Measurements from ENCODE around the gene SPAG16. TPM values are rescaled to one million over a fixed set of nuclear protein-coding genes. Genes with fewer than 3 reads are reported as not detected.

The SPAG16 gene
- polyA plus RNA-seq, 2 of the 4 experiments (the other 2 are of a cell fraction) = 19.1 to 27.6 TPM

DNA sequence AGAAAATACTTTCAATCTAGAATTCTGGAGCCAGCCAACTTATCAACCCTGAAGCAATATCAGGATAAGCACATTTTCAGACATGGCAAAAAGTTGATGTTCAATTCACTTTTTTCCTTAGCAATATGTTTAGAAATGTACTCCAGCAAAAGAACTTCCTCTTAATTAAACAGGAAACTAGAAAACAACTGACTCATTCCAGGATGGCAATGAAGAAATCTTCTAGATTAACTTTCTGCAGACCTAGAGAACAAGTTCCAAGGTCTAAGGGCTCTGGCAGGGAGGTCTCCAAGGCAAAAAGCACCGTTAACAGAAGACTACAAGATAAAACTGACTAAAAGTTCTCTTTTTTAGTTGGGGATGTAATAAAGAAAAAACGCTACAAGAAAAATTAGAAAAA, 1057.4 kb downstream of the SPAG16 start:
- Histone ChIP-seq H3K4me1 (no peaks in the 10 kb centered on the region), H3K4me2 (no peak overlapping the region), H3K9me3 (no peaks in the 10 kb centered on the region), H3K4me3 (no peak overlapping the region), H3K27ac (no peak overlapping the region)
- ChIA-PET POLR2A (no interaction called here), CTCF (no interaction called here)
- no peak for TF ChIP-seq MAFK (IDR thresholded peaks at IDR 0.05; ENCODE audit: partially characterized antibody)
- TF ChIP-seq TP53 (CRISPR knock-in tag; IDR thresholded peaks at IDR 0.05) = no peak
- TF ChIP-seq CTCF (IDR thresholded peaks at IDR 0.05) = no peak
- no peak for TF ChIP-seq JUNB (IDR thresholded peaks at IDR 0.05)
- TF ChIP-seq EP300 (IDR thresholded peaks at IDR 0.05) = no peak
- no peak for TF ChIP-seq PBX3 (IDR thresholded peaks at IDR 0.05)
- TF ChIP-seq SMC3 (IDR thresholded peaks at IDR 0.05) = no peak
- TF ChIP-seq EHF (CRISPR knock-in tag; IDR thresholded peaks at IDR 0.05) = no peak
- no peak for TF ChIP-seq PHF8 (IDR thresholded peaks at IDR 0.05; ENCODE audit: borderline replicate concordance, low read depth)
- TF ChIP-seq RNF2 (IDR thresholded peaks at IDR 0.05; ENCODE audit: borderline replicate concordance, low read depth) = no peak
- TF ChIP-seq CHD4 (IDR thresholded peaks at IDR 0.05; ENCODE audit: borderline replicate concordance) = no peak
- TF ChIP-seq FOXS1 (CRISPR knock-in tag; IDR thresholded peaks at IDR 0.05) = no peak
- no peak for TF ChIP-seq JUN (IDR thresholded peaks at IDR 0.05)
- ATAC-seq = no peak
- no peak for DNase-seq (ENCODE audit: low read depth in 1 of 2, low spot score in 1 of 2)
- WGBS (ENCODE audit: missing lambda C conversion rate) = 4% methylated on average over 2 of the region's 2 CpGs
- no peak for FAIRE-seq

DNA sequence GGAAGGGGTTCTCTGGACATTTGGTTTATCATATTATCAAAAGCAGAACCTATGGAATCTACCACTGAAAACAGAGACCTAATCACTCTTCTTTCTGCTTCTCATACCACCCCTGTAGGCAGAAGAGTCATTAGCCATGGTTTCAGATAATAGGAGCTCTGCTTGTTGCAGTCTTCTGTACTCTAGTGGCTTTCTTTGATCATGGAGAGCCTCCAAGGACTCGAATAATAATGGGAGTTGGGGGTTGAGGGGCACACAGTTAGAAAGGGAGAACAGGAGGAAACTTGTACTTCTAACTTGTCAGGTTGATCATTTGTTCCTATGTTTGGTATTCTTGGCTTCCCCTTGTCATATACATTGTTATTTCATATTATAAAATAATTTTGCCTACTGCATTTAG, 1074.2 kb downstream of the SPAG16 start:
- Histone ChIP-seq H3K4me1 (no peaks in the 10 kb centered on the region), H3K9me3 (no peaks in the 10 kb centered on the region), H3K4me2 (no peak overlapping the region), H3K4me3 (no peak overlapping the region), H3K27ac (no peak overlapping the region)
- DNase-seq (ENCODE audit: low read depth in 1 of 2, low spot score in 1 of 2) (no peak), FAIRE-seq (no peak), ATAC-seq (no peak)
- WGBS (ENCODE audit: missing lambda C conversion rate) = 0% methylated on average over 1 of the region's 1 CpG
- POLR2A ChIA-PET = no interaction called here
- CTCF ChIA-PET = no interaction called here
- TF ChIP-seq SMC3 (IDR thresholded peaks at IDR 0.05) (no peak), RARB (CRISPR knock-in tag; IDR thresholded peaks at IDR 0.05) (no peak), REST (IDR thresholded peaks at IDR 0.05) (no peak), USF2 (IDR thresholded peaks at IDR 0.05) (no peak), EP300 (IDR thresholded peaks at IDR 0.05) (no peak), CTCF (IDR thresholded peaks at IDR 0.05) (no peak), NFE2L2 (conservative IDR thresholded peaks at IDR 0.05; ENCODE audit: low read length) (no peak), HOXB5 (CRISPR knock-in tag; IDR thresholded peaks at IDR 0.05) (no peak), FOSL2 (IDR thresholded peaks at IDR 0.05) (no peak), FOSL2 (CRISPR knock-in tag; IDR thresholded peaks at IDR 0.05) (no peak), BHLHE40 (IDR thresholded peaks at IDR 0.05; ENCODE audit: low read depth, low read length) (no peak), HES2 (IDR thresholded peaks at IDR 0.05) (no peak), CBX2 (IDR thresholded peaks at IDR 0.05; ENCODE audit: borderline replicate concordance, low read depth) (no peak), MAFK (IDR thresholded peaks at IDR 0.05; ENCODE audit: partially characterized antibody) (no peak), TFCP2L1 (CRISPR knock-in tag; IDR thresholded peaks at IDR 0.05) (no peak), POLR2A (IDR thresholded peaks at IDR 0.05; ENCODE audit: low read length) (no peak), POLR2AphosphoS2 (conservative IDR thresholded peaks at IDR 0.05; ENCODE audit: low read length) (no peak), HEYL (CRISPR knock-in tag; IDR thresholded peaks at IDR 0.05) (no peak)
- TF ChIP-seq, protein P1, sequence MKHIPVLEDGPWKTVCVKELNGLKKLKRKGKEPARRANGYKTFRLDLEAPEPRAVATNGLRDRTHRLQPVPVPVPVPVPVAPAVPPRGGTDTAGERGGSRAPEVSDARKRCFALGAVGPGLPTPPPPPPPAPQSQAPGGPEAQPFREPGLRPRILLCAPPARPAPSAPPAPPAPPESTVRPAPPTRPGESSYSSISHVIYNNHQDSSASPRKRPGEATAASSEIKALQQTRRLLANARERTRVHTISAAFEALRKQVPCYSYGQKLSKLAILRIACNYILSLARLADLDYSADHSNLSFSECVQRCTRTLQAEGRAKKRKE (CRISPR knock-in tag; IDR thresholded peaks at IDR 0.05; ENCODE audit: low read depth) = no peak

Data from A549 (cell line).